Adrenal gland (tissue), 12 donors: ENCODE results near the gene CACHD1. TPM values are rescaled to one million over a fixed set of nuclear protein-coding genes. Genes with fewer than 3 reads are reported as not detected.

Experiments
- DNase-seq, 7 donors: peaks; one replicate each; pipeline ENCODE4 v3.0.0-alpha.2; 2019 to 2020
- H3K27ac ChIP-seq, 5 donors: fragments of 200-600 bp; sonication (generic) in 4 of 5; 1 replicate in 3 of 5; 2 replicates in 2 of 5; pipeline versions ENCODE4 v1.5.1 to v1.8.0; 2016 to 2020; ENCODE audit warnings: mild to moderate bottlenecking in 1 of 5
- H3K27me3 ChIP-seq: fragments of 200-600 bp; 2 replicates; pipeline ENCODE4 v1.8.0; 2021
- H3K36me3 ChIP-seq, 2 donors: fragments of 200-600 bp; replicated peaks in 1 of 2; 1 replicate in 1 of 2; 2 replicates in 1 of 2; pipeline versions ENCODE4 v1.5.1 to v1.8.0; 2018 to 2022
- H3K4me1 ChIP-seq, 2 donors: fragments of 200-600 bp; replicated peaks in 1 of 2; 1 replicate in 1 of 2; 2 replicates in 1 of 2; pipeline versions ENCODE4 v1.5.1 to v1.8.0; 2018 to 2021
- H3K4me3 ChIP-seq, 4 donors: fragments of 200-600 bp; sonication (generic) in 3 of 4; one replicate each; pipeline ENCODE4 v1.5.1; 2016 to 2018
- H3K9me3 ChIP-seq, 3 donors: fragments of 200-600 bp; sonication (generic) in 1 of 3; replicated peaks in 1 of 3; 1 replicate in 2 of 3; 2 replicates in 1 of 3; pipeline versions ENCODE4 v1.5.1 to v1.8.0; 2016 to 2021
- CTCF ChIP-seq, 6 experiments: fragments of 450-650 bp in 4 of 6; fragments of 200-600 bp in 2 of 6; sonication (generic) in 1 of 6; IDR thresholded peaks; 1 replicate in 5 of 6; 2 replicates in 1 of 6; pipeline versions ENCODE4 v1.5.1 to v1.8.0; 2016 to 2021; ENCODE audit warnings: antibody characterized with exemption in 6 of 6, mild to moderate bottlenecking in 2 of 6, moderate library complexity in 1 of 6
- POLR2A ChIP-seq, 2 donors: fragments of 450-650 bp; IDR thresholded peaks; one replicate each; pipeline ENCODE4 v1.6.1; 2017; ENCODE audit warnings: antibody characterized with exemption in 2 of 2, mild to moderate bottlenecking in 2 of 2, moderate library complexity in 1 of 2
- WGBS, 4 donors: extraction: QIAGEN DNeasy Blood & Tissue Kit in 2 of 4; methylation state at CpG; one replicate each; pipeline versions ENCODE4 v1.1.5 to v1.1.7; 2013 to 2017; 5-methylcytosine and 5-hydroxymethylcytosine counted together
- intact Hi-C, 2 donors: fragments of 100-400 bp; cut with DNase I; formaldehyde crosslinking; loops; one replicate each; pipeline versions ENCODE4 v1.14.1 to v1.15.0; 2022 to 2023
- polyA plus RNA-seq, 3 donors: library from polyadenylated mRNA; stranded (reverse); fragments of 200-250 nt in 2 of 3; fragments of 350-450 nt in 1 of 3; fragmentation: Illumina TruSeq in 1 of 3; extraction: RNeasy Lipid Tissue Mini Kit (QIAGEN cat#74804) in 1 of 3; gene quantifications; one replicate each; pipeline ENCODE4 v1.2.3, GENCODE V29; 2013 to 2014
- total RNA-seq, 9 donors: library from RNA; depleted of rRNA in 4 of 9; stranded (reverse); fragments of >200 nt in 4 of 9; fragments of 120-200 nt in 1 of 9; fragmentation: NEBNext Ultra II Directional in 1 of 9; extraction: Animal tissue kit (Norgen Biotek cat#: 25700) in 1 of 9; gene quantifications; one replicate each; pipeline versions ENCODE4 v1.1.0 to v1.2.4, GENCODE V29; 2013 to 2023
- donor health status: healthy with polysubstance abuse.
- donor health status: Bipolar disorder and iron deficiency.
- donor health status: DM: yes; HTN: yes; CAD: no.
- donor health status: DM: no; HTN: no; CAD: no.
- donor health status: DM: no; HTN: no; CAD: no.
- donor health status: DM: yes; HTN: yes; CAD: no.

Gene CACHD1
- total and polyA plus RNA-seq, 12 donors, result 14.8 to 43.1 (median 24.0) TPM

GRCh38 chr1:64487061-64487460 is 17.1 kb downstream of the CACHD1 start:
- no peak overlapping the region for H3K4me3 ChIP-seq
- no peaks in the 10 kb centered on the region for H3K9me3 ChIP-seq
- no peak for DNase-seq
- WGBS, 4 donors, result 91 to 100% (median 96%) methylated on average over 1 of the region's 1 CpG
- H3K27ac ChIP-seq, result no peak overlapping the region
- peak in 1 of 6 experiments; percentile 11 for TF ChIP-seq CTCF (IDR thresholded peaks at IDR 0.05)
- no peak for TF ChIP-seq POLR2A (IDR thresholded peaks at IDR 0.05)
- H3K36me3 ChIP-seq, result no peaks in the 10 kb centered on the region
- intact Hi-C loops, result no loop called here
- H3K4me1 ChIP-seq, result peaks cover 5 to 14% of the 10 kb centered on the region in 2 donors
- no peaks in the 10 kb centered on the region for H3K27me3 ChIP-seq

- TF ChIP-seq CTCF (IDR thresholded peaks at IDR 0.05), result no peak
- TF ChIP-seq POLR2A (IDR thresholded peaks at IDR 0.05), result no peak
- intact Hi-C loops, result no loop called here
- 80 to 85% (median 82%) methylated on average over 2 of the region's 2 CpGs for WGBS, 4 donors
- Histone ChIP-seq H3K4me1 (peaks cover 3 to 16% of the 10 kb centered on the region in 2 donors), H3K27ac (no peak overlapping the region), H3K36me3 (no peaks in the 10 kb centered on the region), H3K9me3 (no peaks in the 10 kb centered on the region), H3K27me3 (no peaks in the 10 kb centered on the region), H3K4me3 (no peak overlapping the region)
- DNase-seq, result no peak
Observed at GRCh38 chr1:64488862-64489261, 18.9 kb downstream of the CACHD1 start.

GRCh38 chr1:64489707-64490106 is 19.8 kb downstream of the CACHD1 start:
- H3K9me3 ChIP-seq, result no peaks in the 10 kb centered on the region
- no peak for DNase-seq
- intact Hi-C loops, result no loop called here
- H3K27me3 ChIP-seq, result no peaks in the 10 kb centered on the region
- no peak overlapping the region for H3K27ac ChIP-seq
- TF ChIP-seq POLR2A (IDR thresholded peaks at IDR 0.05) (no peak), CTCF (IDR thresholded peaks at IDR 0.05) (no peak)
- peaks cover 0 to 11% of the 10 kb centered on the region in 2 donors for H3K4me1 ChIP-seq
- no peak overlapping the region for H3K4me3 ChIP-seq
- no peaks in the 10 kb centered on the region for H3K36me3 ChIP-seq

- intact Hi-C loops, result no loop called here
- TF ChIP-seq CTCF (IDR thresholded peaks at IDR 0.05), result no peak
- DNase-seq, result no peak
- H3K27me3 ChIP-seq, result no peaks in the 10 kb centered on the region
- no peaks in the 10 kb centered on the region for H3K36me3 ChIP-seq
- H3K9me3 ChIP-seq, result no peaks in the 10 kb centered on the region
- no peak overlapping the region for H3K27ac ChIP-seq
- WGBS, 4 donors, result 64 to 74% (median 68%) methylated on average over 3 of the region's 3 CpGs
- H3K4me1 ChIP-seq, result peaks cover 5 to 17% of the 10 kb centered on the region in 2 donors
- H3K4me3 ChIP-seq, result no peak overlapping the region
Observed at GRCh38 chr1:64490213-64490818, 20.4 kb downstream of the CACHD1 start.
